PFSK-1 (cell line): ENCODE results near the gene GABRQ.

Source experiments
- TAF1 ChIP-seq: IDR thresholded peaks from 2 replicates; pipeline ENCODE4 v1.6.1; 2012; ENCODE audit warnings: low read length, control low read depth, borderline replicate concordance; ENCODE audit not compliant: insufficient read depth
- TF ChIP-seq, protein P1 (sequence below), 2 experiments: IDR thresholded peaks; 2 replicates each; pipeline versions ENCODE4 v1.6.1 to v1.8.0; 2011 to 2012; ENCODE audit warnings: low read depth in 2 of 2, low read length in 2 of 2, control low read depth in 1 of 2, inconsistent platforms in 1 of 2, mild to moderate bottlenecking in 1 of 2, moderate library complexity in 1 of 2; ENCODE audit not compliant: insufficient read depth in 1 of 2

DNA sequence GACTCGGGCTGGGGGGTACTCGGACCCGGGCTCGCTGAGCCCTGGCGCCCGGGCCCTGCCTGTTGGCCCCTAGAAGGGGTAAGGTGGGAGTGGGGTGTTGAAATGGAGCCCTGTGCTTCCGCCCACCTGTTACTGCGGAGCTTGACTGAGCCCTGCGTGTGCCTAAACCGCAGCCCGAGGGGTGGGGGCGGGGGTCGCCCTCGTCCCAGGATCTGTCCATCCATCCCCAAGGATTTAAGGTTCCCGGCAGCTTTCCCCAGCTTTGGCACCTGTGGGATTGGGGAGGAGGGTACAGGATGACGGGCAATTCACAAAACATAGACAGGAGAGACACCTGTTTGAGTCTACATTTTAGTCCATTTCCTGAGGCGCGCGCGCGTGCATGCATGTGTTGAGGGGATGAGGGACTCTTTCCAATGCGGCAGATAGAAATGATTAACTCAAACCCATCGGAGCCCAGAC is 779 bp downstream of the GABRQ start:
- TF ChIP-seq TAF1: no peak
- TF ChIP-seq, protein P1, sequence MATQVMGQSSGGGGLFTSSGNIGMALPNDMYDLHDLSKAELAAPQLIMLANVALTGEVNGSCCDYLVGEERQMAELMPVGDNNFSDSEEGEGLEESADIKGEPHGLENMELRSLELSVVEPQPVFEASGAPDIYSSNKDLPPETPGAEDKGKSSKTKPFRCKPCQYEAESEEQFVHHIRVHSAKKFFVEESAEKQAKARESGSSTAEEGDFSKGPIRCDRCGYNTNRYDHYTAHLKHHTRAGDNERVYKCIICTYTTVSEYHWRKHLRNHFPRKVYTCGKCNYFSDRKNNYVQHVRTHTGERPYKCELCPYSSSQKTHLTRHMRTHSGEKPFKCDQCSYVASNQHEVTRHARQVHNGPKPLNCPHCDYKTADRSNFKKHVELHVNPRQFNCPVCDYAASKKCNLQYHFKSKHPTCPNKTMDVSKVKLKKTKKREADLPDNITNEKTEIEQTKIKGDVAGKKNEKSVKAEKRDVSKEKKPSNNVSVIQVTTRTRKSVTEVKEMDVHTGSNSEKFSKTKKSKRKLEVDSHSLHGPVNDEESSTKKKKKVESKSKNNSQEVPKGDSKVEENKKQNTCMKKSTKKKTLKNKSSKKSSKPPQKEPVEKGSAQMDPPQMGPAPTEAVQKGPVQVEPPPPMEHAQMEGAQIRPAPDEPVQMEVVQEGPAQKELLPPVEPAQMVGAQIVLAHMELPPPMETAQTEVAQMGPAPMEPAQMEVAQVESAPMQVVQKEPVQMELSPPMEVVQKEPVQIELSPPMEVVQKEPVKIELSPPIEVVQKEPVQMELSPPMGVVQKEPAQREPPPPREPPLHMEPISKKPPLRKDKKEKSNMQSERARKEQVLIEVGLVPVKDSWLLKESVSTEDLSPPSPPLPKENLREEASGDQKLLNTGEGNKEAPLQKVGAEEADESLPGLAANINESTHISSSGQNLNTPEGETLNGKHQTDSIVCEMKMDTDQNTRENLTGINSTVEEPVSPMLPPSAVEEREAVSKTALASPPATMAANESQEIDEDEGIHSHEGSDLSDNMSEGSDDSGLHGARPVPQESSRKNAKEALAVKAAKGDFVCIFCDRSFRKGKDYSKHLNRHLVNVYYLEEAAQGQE (IDR thresholded peaks at IDR 0.05; ENCODE audit: insufficient read depth in 1 of 2, low read depth in 2 of 2, low read length in 2 of 2): no peak
